NCI-H345 treated with DMSO at 0.1 percent for 48 hours (cell line): ENCODE results near the gene GREB1L.

Experiments
- DNase-seq: peaks from one replicate; lab custom pipeline; 2025; ENCODE audit not compliant: unreplicated experiment; lab: John Stamatoyannopoulos, UW

The GREB1L gene

DNA sequence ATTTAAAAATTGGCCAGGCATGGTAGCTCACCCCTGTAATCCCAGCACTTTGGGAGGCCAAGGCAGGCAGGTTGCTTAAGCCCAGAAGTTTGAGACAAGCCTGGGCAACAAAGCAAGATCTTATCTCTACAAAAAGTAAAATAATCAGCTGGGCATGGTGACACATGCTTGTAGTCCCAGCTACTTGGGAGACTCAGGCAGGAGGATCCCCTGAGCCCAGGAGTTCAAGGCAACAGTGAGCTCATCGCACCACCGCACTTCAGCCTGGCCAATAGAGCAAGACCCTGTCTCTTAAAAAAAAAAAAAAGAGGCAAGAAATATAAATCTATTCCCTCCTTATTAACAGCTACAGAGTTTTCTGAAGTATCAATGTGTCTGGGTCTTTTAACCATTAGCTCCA is 306.6 kb downstream of the GREB1L start:
- DNase-seq = no peak

DNA sequence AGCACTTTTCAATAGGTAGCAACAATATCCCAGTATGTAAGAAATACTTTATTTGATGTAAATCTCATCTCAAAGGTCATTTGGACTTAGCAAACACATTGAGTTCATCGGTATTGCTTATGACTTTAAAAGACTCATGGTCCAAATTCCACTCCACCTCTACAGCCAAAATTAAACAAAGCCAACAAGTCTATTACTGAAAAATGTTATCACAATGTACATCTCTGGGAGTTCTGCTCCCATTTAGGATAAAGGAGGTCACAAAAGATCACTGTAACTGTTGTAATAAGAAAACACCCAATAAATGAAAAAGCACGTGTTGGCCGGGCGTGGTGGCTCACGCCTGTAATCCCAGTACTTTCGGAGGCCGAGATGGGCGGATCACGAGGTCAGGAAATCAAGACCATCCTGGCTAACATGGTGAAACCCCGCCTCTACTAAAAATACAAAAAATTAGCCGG is 308.5 kb downstream of the GREB1L start:
- DNase-seq = no peak

DNA sequence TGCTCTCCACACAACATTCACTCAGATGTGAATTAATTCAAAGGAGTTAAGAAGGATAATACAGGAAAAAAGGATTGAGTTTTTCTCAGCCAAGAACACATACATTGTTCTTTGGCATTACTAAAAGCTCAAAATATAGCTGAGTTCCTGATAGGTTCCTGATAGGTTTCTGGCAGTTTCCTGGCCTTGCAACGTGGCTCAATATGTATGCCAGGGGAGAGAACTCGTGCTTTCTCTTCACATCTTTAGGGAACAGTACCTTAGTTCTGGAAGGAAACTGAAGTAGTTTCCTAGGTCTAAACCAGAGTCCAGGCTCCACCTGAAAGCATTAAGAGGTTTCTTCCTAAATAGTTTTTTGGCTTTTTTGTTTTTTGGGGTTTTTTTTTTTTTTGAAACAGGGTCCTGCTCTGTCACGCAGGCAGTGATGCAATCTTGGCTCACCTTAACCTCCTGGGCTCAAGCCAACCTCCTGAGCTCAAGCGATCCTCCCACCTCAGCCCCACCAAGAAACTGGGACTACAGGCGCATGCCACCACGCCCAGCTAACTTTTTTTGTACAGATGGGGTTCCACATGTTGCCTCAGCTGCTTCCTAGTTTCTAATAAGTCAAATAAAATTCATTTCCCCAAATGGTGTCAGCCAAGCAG is 315.7 kb downstream of the GREB1L start:
- DNase-seq = no peak

DNA sequence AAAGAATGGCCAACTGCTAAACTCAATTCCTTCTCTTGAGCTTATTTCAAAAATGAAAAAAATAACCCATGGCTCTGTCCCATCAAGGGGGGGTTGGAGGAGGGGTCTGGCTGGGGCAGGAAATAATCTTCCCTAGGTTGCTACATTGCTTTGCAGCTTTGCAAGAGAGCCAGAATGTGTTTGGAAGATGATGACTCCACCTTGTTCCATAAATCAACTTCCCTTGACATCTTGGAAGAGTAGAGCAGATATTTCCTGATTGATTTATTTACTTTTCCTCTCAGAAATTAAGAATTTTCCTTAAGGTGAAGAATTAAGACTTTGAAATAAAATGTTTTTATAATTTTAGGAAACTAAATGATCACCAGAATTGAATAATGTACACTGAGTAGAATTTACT is 317.2 kb downstream of the GREB1L start:
- no peak for DNase-seq

DNA sequence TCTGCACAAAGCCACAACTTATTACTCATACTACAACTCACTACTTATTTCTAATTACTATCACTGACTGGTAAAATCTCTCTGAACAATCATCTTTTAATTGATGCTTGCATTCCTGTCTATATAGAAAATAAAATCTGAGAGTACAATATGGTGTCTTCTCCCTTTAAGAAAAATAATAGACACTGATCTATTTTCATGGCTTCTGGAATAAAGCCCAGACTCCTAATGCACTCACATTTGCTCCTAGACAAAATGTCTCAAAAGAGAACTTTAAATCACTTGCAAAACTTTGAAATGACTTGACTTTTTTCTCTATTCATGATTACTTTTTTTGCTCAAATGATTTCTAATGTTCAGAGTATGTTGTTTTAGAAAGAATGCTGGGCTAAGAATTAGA is 329.7 kb downstream of the GREB1L start:
- no peak for DNase-seq
